Thyroid gland (tissue), 4 donors: Measurements from ENCODE around the gene CIZ1.

Experiments
- POLR2A ChIP-seq, 2 donors: fragments of 450-650 bp; IDR thresholded peaks; one replicate each; pipeline ENCODE4 v1.6.1; 2017; ENCODE audit warnings: antibody characterized with exemption in 2 of 2, mild to moderate bottlenecking in 2 of 2, moderate library complexity in 1 of 2
- TF ChIP-seq, protein P1 (sequence below), 6 experiments: fragments of 200-600 bp in 3 of 6; fragments of 450-650 bp in 3 of 6; sonication (generic) in 3 of 6; IDR thresholded peaks; one replicate each; pipeline ENCODE4 v1.5.1; 2016 to 2019; ENCODE audit warnings: antibody characterized with exemption in 6 of 6, mild to moderate bottlenecking in 2 of 6, inconsistent platforms in 1 of 6, moderate library complexity in 1 of 6

DNA sequence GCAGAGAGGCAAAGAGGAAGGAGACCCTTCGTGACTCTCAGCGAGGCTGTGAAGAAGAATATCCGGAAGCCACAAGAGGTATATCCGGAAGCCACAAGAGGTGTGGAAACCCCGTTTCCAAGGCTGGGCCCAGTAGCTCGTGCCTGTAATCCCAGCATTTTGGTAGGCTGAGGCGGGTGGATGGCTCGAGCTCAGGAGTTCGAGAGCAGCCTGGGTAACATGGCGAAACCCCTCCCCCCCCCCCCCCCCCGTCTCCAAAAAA is 31.9 kb downstream of the CIZ1 start:
- TF ChIP-seq, protein P1, sequence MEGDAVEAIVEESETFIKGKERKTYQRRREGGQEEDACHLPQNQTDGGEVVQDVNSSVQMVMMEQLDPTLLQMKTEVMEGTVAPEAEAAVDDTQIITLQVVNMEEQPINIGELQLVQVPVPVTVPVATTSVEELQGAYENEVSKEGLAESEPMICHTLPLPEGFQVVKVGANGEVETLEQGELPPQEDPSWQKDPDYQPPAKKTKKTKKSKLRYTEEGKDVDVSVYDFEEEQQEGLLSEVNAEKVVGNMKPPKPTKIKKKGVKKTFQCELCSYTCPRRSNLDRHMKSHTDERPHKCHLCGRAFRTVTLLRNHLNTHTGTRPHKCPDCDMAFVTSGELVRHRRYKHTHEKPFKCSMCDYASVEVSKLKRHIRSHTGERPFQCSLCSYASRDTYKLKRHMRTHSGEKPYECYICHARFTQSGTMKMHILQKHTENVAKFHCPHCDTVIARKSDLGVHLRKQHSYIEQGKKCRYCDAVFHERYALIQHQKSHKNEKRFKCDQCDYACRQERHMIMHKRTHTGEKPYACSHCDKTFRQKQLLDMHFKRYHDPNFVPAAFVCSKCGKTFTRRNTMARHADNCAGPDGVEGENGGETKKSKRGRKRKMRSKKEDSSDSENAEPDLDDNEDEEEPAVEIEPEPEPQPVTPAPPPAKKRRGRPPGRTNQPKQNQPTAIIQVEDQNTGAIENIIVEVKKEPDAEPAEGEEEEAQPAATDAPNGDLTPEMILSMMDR (IDR thresholded peaks at IDR 0.05) = no peak
- TF ChIP-seq POLR2A (IDR thresholded peaks at IDR 0.05) = no peak
